HEK293 (cell line): ENCODE measurements around the gene CTDNEP1.

Source experiments
- CTCF ChIP-seq: fragments of 450-650 bp; formaldehyde crosslinking; IDR thresholded peaks from 2 replicates; pipeline ENCODE4 v1.5.1; 2016; ENCODE audit warnings: missing biosample characterization, missing genetic modification characterization
- EGR2 ChIP-seq: fragments of 450-650 bp; formaldehyde crosslinking; IDR thresholded peaks from 2 replicates; pipeline ENCODE4 v1.5.1; 2016; ENCODE audit warnings: low read depth, missing biosample characterization, missing genetic modification characterization
- FEZF1 ChIP-seq: fragments of 450-650 bp; formaldehyde crosslinking; IDR thresholded peaks from 2 replicates; pipeline ENCODE4 v1.5.1; 2016; ENCODE audit warnings: missing biosample characterization, missing genetic modification characterization
- HIC1 ChIP-seq: fragments of 450-650 bp; formaldehyde crosslinking; IDR thresholded peaks from 2 replicates; pipeline ENCODE4 v1.5.1; 2016; ENCODE audit warnings: missing biosample characterization, missing genetic modification characterization
- IKZF3 ChIP-seq: fragments of 450-650 bp; IDR thresholded peaks from 2 replicates; pipeline ENCODE4 v1.5.0; 2018; ENCODE audit warnings: missing biosample characterization, mild to moderate bottlenecking, missing genetic modification characterization, moderate library complexity
- INSM2 ChIP-seq: fragments of 450-650 bp; formaldehyde crosslinking; IDR thresholded peaks from 2 replicates; pipeline ENCODE4 v1.5.1; 2016; ENCODE audit warnings: missing biosample characterization, missing genetic modification characterization
- KLF17 ChIP-seq: fragments of 450-650 bp; formaldehyde crosslinking; IDR thresholded peaks from 2 replicates; pipeline ENCODE4 v1.5.1; 2016; ENCODE audit warnings: missing biosample characterization, missing genetic modification characterization
- KLF7 ChIP-seq: fragments of 450-650 bp; formaldehyde crosslinking; IDR thresholded peaks from 2 replicates; pipeline ENCODE4 v1.5.1; 2016; ENCODE audit warnings: missing biosample characterization, missing genetic modification characterization, borderline replicate concordance
- MYNN ChIP-seq: fragments of 450-650 bp; formaldehyde crosslinking; IDR thresholded peaks from 2 replicates; pipeline ENCODE4 v1.5.1; 2016; ENCODE audit warnings: missing biosample characterization, missing genetic modification characterization, borderline replicate concordance
- MZF1 ChIP-seq: fragments of 450-650 bp; formaldehyde crosslinking; IDR thresholded peaks from 2 replicates; pipeline ENCODE4 v1.5.1; 2017; ENCODE audit warnings: missing biosample characterization, missing genetic modification characterization, borderline replicate concordance
- REPIN1 ChIP-seq: fragments of 450-650 bp; formaldehyde crosslinking; IDR thresholded peaks from 2 replicates; pipeline ENCODE4 v1.5.1; 2017; ENCODE audit warnings: missing biosample characterization, missing genetic modification characterization, low read depth
- SP3 ChIP-seq: fragments of 450-650 bp; formaldehyde crosslinking; IDR thresholded peaks from 2 replicates; pipeline ENCODE4 v1.5.1; 2016; ENCODE audit warnings: missing biosample characterization, missing genetic modification characterization
- YY2 ChIP-seq: fragments of 450-650 bp; formaldehyde crosslinking; IDR thresholded peaks from 2 replicates; pipeline ENCODE4 v1.5.1; 2016; ENCODE audit warnings: missing biosample characterization, missing genetic modification characterization
- ZBTB10 ChIP-seq: fragments of 450-650 bp; formaldehyde crosslinking; IDR thresholded peaks from 2 replicates; pipeline ENCODE4 v1.5.1; 2016; ENCODE audit warnings: missing biosample characterization, missing genetic modification characterization
- ZNF146 ChIP-seq: fragments of 450-650 bp; formaldehyde crosslinking; IDR thresholded peaks from 2 replicates; pipeline ENCODE4 v1.5.1; 2016; ENCODE audit warnings: missing biosample characterization, missing genetic modification characterization
- ZNF18 ChIP-seq: fragments of 450-650 bp; formaldehyde crosslinking; IDR thresholded peaks from 2 replicates; pipeline ENCODE4 v1.5.1; 2016; ENCODE audit warnings: missing biosample characterization, missing genetic modification characterization
- ZNF214 ChIP-seq: fragments of 450-650 bp; formaldehyde crosslinking; IDR thresholded peaks from 2 replicates; pipeline ENCODE4 v1.5.1; 2017; ENCODE audit warnings: missing biosample characterization, mild to moderate bottlenecking, missing genetic modification characterization, borderline replicate concordance
- ZNF26 ChIP-seq: fragments of 450-650 bp; formaldehyde crosslinking; IDR thresholded peaks from 2 replicates; pipeline ENCODE4 v1.5.1; 2016; ENCODE audit warnings: missing biosample characterization, missing genetic modification characterization
- ZNF274 ChIP-seq, 2 experiments: fragments of 200-500 bp in 1 of 2; fragments of 450-650 bp in 1 of 2; sonication (Bioruptor generic) in 1 of 2; formaldehyde crosslinking in 1 of 2; IDR thresholded peaks; 2 replicates each; pipeline versions ENCODE4 v1.5.1 to v1.6.1; 2014 to 2016; ENCODE audit warnings: borderline replicate concordance in 1 of 2, inconsistent platforms in 1 of 2, low read length in 1 of 2, missing biosample characterization in 1 of 2, missing genetic modification characterization in 1 of 2
- ZNF335 ChIP-seq: fragments of 450-650 bp; formaldehyde crosslinking; conservative IDR thresholded peaks from 2 replicates; pipeline ENCODE4 v1.5.1; 2016; ENCODE audit warnings: missing biosample characterization, missing genetic modification characterization
- ZNF341 ChIP-seq: fragments of 450-650 bp; formaldehyde crosslinking; IDR thresholded peaks from 2 replicates; pipeline ENCODE4; 2016; ENCODE audit warnings: low read depth, missing biosample characterization, missing genetic modification characterization
- ZNF529 ChIP-seq: fragments of 450-650 bp; formaldehyde crosslinking; IDR thresholded peaks from 2 replicates; pipeline ENCODE4 v1.5.1; 2017; ENCODE audit warnings: missing genetic modification characterization, missing biosample characterization; ENCODE audit not compliant: insufficient replicate concordance
- ZNF596 ChIP-seq: fragments of 450-650 bp; IDR thresholded peaks from 2 replicates; pipeline ENCODE4 v1.5.0; 2018; ENCODE audit warnings: missing biosample characterization, mild to moderate bottlenecking, missing genetic modification characterization, moderate library complexity
- ZNF660 ChIP-seq: fragments of 450-650 bp; IDR thresholded peaks from 2 replicates; pipeline ENCODE4 v1.5.1; 2018; ENCODE audit warnings: missing biosample characterization, mild to moderate bottlenecking, missing genetic modification characterization

The CTDNEP1 gene

GRCh38 chr17:7252176-7253043 lies 876 bp upstream of the CTDNEP1 start, which contains the start of gene ELP5 (continued):
- TF ChIP-seq IKZF3 (tag by site-specific recombination) (peak; percentile 28; the same call in 1 of the 2 replicates), FEZF1 (tag by site-specific recombination) (peak; percentile 21; the same call in 1 of the 2 replicates), ZNF660 (peak; percentile 64), HIC1 (tag by site-specific recombination) (peak; percentile 51; the same call in 1 of the 2 replicates), ZNF596 (tag by site-specific recombination) (0 out of 2 replicates have a peak, but pooled peaks have one; percentile 25), ZNF18 (tag by site-specific recombination) (peak; percentile 59; the same call in 1 of the 2 replicates), INSM2 (tag by site-specific recombination) (peak; percentile 79; the same call in 1 of the 2 replicates), ZNF529 (tag by site-specific recombination) (no peak), ZNF146 (tag by site-specific recombination) (peak; percentile 49; the same call in 1 of the 2 replicates), MYNN (tag by site-specific recombination) (no peak), MZF1 (tag by site-specific recombination) (no peak), ZBTB10 (tag by site-specific recombination) (peak; percentile 97), KLF7 (tag by site-specific recombination) (peak; percentile 64; the same call in 1 of the 2 replicates), REPIN1 (tag by site-specific recombination) (0 out of 2 replicates have a peak, but pooled peaks have one; percentile 36), ZNF26 (tag by site-specific recombination) (no peak), ZNF214 (tag by site-specific recombination) (no peak), SP3 (tag by site-specific recombination) (peak; percentile 96), KLF17 (peak; percentile 88), ZNF341 (tag by site-specific recombination) (peak; percentile 93), CTCF (tag by site-specific recombination) (peak; percentile 99), ZNF335 (tag by site-specific recombination) (peak; percentile 98), YY2 (tag by site-specific recombination) (peak; percentile 48), ZNF274 (IDR thresholded peaks at IDR 0.05; ENCODE audit: low read length) (no peak), ZNF274 (tag by site-specific recombination; IDR thresholded peaks at IDR 0.05; ENCODE audit: borderline replicate concordance) (no peak), EGR2 (tag by site-specific recombination) (peak; percentile 82)
- TF ChIP-seq, all 188 proteins: peak for 81
